ENCODE measurements around the gene TBX18.
A peak's percentile ranks its signal among the peaks of the same experiment; 100 is the strongest.

DNA sequence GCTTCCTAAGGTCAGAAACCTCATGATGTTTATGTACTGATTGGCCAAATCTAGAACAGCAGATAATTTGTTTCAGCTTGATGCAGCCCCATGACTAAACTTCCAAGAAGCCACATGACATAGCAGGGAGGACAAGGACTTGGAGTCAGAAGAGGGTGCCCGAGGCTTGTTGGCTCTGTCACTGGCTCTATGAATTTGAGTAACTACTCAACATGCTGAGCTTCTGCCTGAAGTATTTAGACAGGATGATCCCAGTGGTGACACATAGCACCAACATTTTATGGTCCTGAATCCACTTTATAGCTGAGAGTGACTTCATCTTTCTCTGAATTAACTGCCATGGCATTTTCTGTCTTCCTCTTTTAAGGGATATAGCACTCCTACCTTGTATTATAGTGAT, 13.5 kb upstream of the TBX18 start:
- TF ChIP-seq ZNF37A (tag by site-specific recombination; IDR thresholded peaks at IDR 0.05) (no peak), ZNF184 (tag by site-specific recombination; IDR thresholded peaks at IDR 0.05) (peak; percentile 83), ZNF175 (tag by site-specific recombination; IDR thresholded peaks at IDR 0.05) (no peak)
- TF ChIP-seq, protein P1, sequence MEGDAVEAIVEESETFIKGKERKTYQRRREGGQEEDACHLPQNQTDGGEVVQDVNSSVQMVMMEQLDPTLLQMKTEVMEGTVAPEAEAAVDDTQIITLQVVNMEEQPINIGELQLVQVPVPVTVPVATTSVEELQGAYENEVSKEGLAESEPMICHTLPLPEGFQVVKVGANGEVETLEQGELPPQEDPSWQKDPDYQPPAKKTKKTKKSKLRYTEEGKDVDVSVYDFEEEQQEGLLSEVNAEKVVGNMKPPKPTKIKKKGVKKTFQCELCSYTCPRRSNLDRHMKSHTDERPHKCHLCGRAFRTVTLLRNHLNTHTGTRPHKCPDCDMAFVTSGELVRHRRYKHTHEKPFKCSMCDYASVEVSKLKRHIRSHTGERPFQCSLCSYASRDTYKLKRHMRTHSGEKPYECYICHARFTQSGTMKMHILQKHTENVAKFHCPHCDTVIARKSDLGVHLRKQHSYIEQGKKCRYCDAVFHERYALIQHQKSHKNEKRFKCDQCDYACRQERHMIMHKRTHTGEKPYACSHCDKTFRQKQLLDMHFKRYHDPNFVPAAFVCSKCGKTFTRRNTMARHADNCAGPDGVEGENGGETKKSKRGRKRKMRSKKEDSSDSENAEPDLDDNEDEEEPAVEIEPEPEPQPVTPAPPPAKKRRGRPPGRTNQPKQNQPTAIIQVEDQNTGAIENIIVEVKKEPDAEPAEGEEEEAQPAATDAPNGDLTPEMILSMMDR (tag by site-specific recombination; IDR thresholded peaks at IDR 0.05) = peak; percentile 14; the same call in 1 of the 2 replicates
